Pancreas (tissue), 10 donors: ENCODE data around the gene KRT10. TPM values are rescaled to one million over a fixed set of nuclear protein-coding genes. Genes with fewer than 3 reads are reported as not detected.

Experiments used
- ATAC-seq, 4 donors: fragments of 200-7000 bp; cut with Tn5 transposase; one replicate each; pipeline versions ENCODE4 v1.8.0 to v1.9.1; 2020; ENCODE audit warnings: mild to moderate bottlenecking in 4 of 4, moderate library complexity in 4 of 4
- DNase-seq, 6 donors: peaks; one replicate each; pipeline ENCODE4 v3.0.0-alpha.2; 2020
- FAIRE-seq: peaks from 2 replicates; lab custom pipeline; 2012; peaks lifted over from hg19 to GRCh38; lab: Jason Lieb, UNC
- H3K27ac ChIP-seq, 4 donors: fragments of 200-600 bp; sonication (generic); 1 replicate in 3 of 4; 2 replicates in 1 of 4; pipeline versions ENCODE4 v1.5.0 to v1.8.0; 2020
- H3K27me3 ChIP-seq, 4 donors: fragments of 200-600 bp; one replicate each; pipeline ENCODE4 v1.8.0; 2021
- H3K36me3 ChIP-seq, 3 donors: fragments of 200-600 bp; sonication (generic) in 1 of 3; one replicate each; pipeline versions ENCODE4 v1.5.0 to v1.8.0; 2020 to 2021
- H3K4me1 ChIP-seq, 3 donors: fragments of 200-600 bp; one replicate each; pipeline ENCODE4 v1.8.0; 2021
- H3K4me3 ChIP-seq, 4 donors: fragments of 200-600 bp; sonication (generic) in 2 of 4; one replicate each; pipeline versions ENCODE4 v1.5.0 to v1.8.0; 2020 to 2021
- H3K9me3 ChIP-seq, 4 donors: fragments of 200-600 bp; one replicate each; pipeline ENCODE4 v1.8.0; 2021
- WGBS, 2 donors: extraction: QIAGEN DNeasy Blood & Tissue Kit; methylation state at CpG; one replicate each; pipeline ENCODE4 v1.1.7; 2013; 5-methylcytosine and 5-hydroxymethylcytosine counted together
- intact Hi-C, 3 donors: fragments of 100-400 bp; cut with DNase I; formaldehyde crosslinking; loops; one replicate each; pipeline versions ENCODE4 v1.11.1 to v1.14.2; 2022
- polyA plus RNA-seq, 2 donors: library from polyadenylated mRNA; stranded (reverse); fragments of 200-250 nt; gene quantifications; one replicate each; pipeline ENCODE4 v1.2.3, GENCODE V29; 2013
- total RNA-seq, 6 donors: library from RNA; stranded (reverse); fragmentation: NEBNext Ultra II Directional in 4 of 6; extraction: Animal tissue kit (Norgen Biotek cat#: 25700) in 4 of 6; gene quantifications; one replicate each; pipeline versions ENCODE4 v1.2.1 to v1.2.4, GENCODE V29; 2021 to 2023
- TF ChIP-seq, protein P1 (sequence below), 4 donors: fragments of 200-600 bp; sonication (generic) in 3 of 4; IDR thresholded peaks; one replicate each; pipeline versions ENCODE4 v1.5.0 to v1.8.0; 2021; ENCODE audit warnings: antibody characterized with exemption in 4 of 4
- donor health status: healthy with polysubstance abuse.
- donor health status: DM: no; HTN: no; CAD: no; lungs with moderate emphysema.
- donor health status: DM: no; HTN: no; CAD: no.
- donor health status: control.
- donor health status: control.
- donor health status: Bipolar disorder and iron deficiency.
- donor health status: DM: yes; HTN: yes; CAD: no.
- donor health status: DM: no; HTN: no; CAD: no.
- donor health status: DM: no; HTN: no; CAD: no.
- donor health status: DM: yes; HTN: yes; CAD: no.

KRT10 gene
- total and polyA plus RNA-seq, 8 donors, result 13.9 to 31.0 (median 21.2) TPM

- ATAC-seq (no peak), DNase-seq (no peak), FAIRE-seq (no peak)
- TF ChIP-seq, protein P1, sequence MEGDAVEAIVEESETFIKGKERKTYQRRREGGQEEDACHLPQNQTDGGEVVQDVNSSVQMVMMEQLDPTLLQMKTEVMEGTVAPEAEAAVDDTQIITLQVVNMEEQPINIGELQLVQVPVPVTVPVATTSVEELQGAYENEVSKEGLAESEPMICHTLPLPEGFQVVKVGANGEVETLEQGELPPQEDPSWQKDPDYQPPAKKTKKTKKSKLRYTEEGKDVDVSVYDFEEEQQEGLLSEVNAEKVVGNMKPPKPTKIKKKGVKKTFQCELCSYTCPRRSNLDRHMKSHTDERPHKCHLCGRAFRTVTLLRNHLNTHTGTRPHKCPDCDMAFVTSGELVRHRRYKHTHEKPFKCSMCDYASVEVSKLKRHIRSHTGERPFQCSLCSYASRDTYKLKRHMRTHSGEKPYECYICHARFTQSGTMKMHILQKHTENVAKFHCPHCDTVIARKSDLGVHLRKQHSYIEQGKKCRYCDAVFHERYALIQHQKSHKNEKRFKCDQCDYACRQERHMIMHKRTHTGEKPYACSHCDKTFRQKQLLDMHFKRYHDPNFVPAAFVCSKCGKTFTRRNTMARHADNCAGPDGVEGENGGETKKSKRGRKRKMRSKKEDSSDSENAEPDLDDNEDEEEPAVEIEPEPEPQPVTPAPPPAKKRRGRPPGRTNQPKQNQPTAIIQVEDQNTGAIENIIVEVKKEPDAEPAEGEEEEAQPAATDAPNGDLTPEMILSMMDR (IDR thresholded peaks at IDR 0.05), result no peak
- WGBS, 2 donors, result 68 to 77% methylated on average over 3 of the region's 3 CpGs
- Histone ChIP-seq H3K4me1 (no peaks in the 10 kb centered on the region), H3K36me3 (peaks cover 0 to 7% (median 0%) of the 10 kb centered on the region in 3 donors), H3K9me3 (no peaks in the 10 kb centered on the region), H3K27me3 (no peaks in the 10 kb centered on the region), H3K4me3 (no peak overlapping the region), H3K27ac (no peak overlapping the region)
- intact Hi-C loops, result no loop called here
Observed at GRCh38 chr17:40839194-40839593, 16.8 kb upstream of the KRT10 start.

DNA sequence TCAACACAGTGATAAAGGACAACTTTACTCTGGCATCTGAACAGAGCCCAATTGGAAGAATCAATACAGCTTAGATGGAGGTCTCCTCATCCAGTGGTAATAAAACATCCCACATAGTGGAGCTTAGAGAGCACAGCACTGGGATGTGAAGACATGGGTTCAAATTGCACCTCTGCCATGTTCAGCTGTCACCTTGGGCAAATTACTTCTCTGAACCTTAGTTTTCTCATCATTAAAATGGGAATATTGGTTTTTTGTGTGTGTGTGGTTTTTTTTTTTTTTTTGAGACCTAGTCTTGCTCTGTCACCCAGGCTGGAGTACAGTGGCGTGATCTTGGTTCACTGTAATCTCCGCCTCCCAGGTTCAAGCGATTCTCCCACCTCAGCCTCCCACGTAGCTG is 13.6 kb upstream of the KRT10 start:
- H3K4me1 ChIP-seq, result no peaks in the 10 kb centered on the region
- H3K9me3 ChIP-seq, result no peaks in the 10 kb centered on the region
- 96 to 99% methylated on average over 4 of the region's 4 CpGs for WGBS, 2 donors
- DNase-seq (no peak), ATAC-seq (no peak), FAIRE-seq (no peak)
- H3K36me3 ChIP-seq, result peaks cover 0 to 7% (median 0%) of the 10 kb centered on the region in 3 donors
- no peaks in the 10 kb centered on the region for H3K27me3 ChIP-seq
- TF ChIP-seq, protein P1 (IDR thresholded peaks at IDR 0.05), result no peak
- H3K4me3 ChIP-seq, result no peak overlapping the region
- intact Hi-C loops, result no loop called here
- H3K27ac ChIP-seq, result no peak overlapping the region

DNA sequence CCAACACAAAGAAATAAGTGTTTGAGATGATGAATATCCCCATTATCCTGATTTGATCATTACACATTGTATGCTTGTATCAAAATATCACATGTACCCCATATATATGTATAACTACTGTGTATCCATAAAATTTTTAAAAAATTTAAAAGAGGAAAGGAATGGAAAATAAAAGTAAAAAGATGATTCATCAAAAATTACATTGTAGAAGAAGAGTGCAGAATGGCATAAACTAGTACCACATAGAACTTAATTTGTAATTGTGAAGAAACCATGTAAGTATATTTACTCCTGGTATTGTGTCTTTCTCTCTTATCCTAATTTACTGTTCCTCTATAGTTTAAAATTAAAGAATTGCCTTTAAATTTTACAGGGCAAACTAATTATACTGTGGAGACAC is 11.5 kb upstream of the KRT10 start:
- H3K4me1 ChIP-seq, result no peaks in the 10 kb centered on the region
- peaks cover 0 to 7% (median 0%) of the 10 kb centered on the region in 3 donors for H3K36me3 ChIP-seq
- TF ChIP-seq, protein P1 (IDR thresholded peaks at IDR 0.05), result no peak
- intact Hi-C loops, result no loop called here
- H3K9me3 ChIP-seq, result no peaks in the 10 kb centered on the region
- ATAC-seq, result no peak
- no peaks in the 10 kb centered on the region for H3K27me3 ChIP-seq
- H3K4me3 ChIP-seq, result no peak overlapping the region
- no peak for DNase-seq
- FAIRE-seq, result no peak
- no peak overlapping the region for H3K27ac ChIP-seq

- WGBS, 2 donors, result 85 to 89% methylated on average over 3 of the region's 3 CpGs
- Histone ChIP-seq H3K4me1 (no peaks in the 10 kb centered on the region), H3K4me3 (no peak overlapping the region), H3K9me3 (no peaks in the 10 kb centered on the region), H3K36me3 (peaks cover 0 to 7% (median 0%) of the 10 kb centered on the region in 3 donors), H3K27me3 (no peaks in the 10 kb centered on the region), H3K27ac (no peak overlapping the region)
- no peak for DNase-seq
- FAIRE-seq, result no peak
- no peak for ATAC-seq
- TF ChIP-seq, protein P1 (IDR thresholded peaks at IDR 0.05), result no peak
- intact Hi-C loops, result no loop called here
Observed at GRCh38 chr17:40832840-40833239, 10.4 kb upstream of the KRT10 start.

- FAIRE-seq, result no peak
- no peak overlapping the region for H3K27ac ChIP-seq
- DNase-seq, result no peak
- no peaks in the 10 kb centered on the region for H3K4me1 ChIP-seq
- H3K36me3 ChIP-seq, result no peaks in the 10 kb centered on the region
- H3K4me3 ChIP-seq, result no peak overlapping the region
- ATAC-seq, result no peak
- intact Hi-C loops, result no loop called here
- TF ChIP-seq, protein P1 (IDR thresholded peaks at IDR 0.05), result no peak
- WGBS, 2 donors, result 77 to 89% methylated on average over 2 of the region's 2 CpGs
- H3K9me3 ChIP-seq, result no peaks in the 10 kb centered on the region
- H3K27me3 ChIP-seq, result no peaks in the 10 kb centered on the region
Observed at GRCh38 chr17:40830085-40830776, 7.8 kb upstream of the KRT10 start.
